Duodenal mucosa (tissue), 2 donors: ENCODE results near the gene SIL1.

Experiments used
- H3K27ac ChIP-seq: one replicate; pipeline ENCODE4 v1.7.0; 2013; ENCODE audit warnings: low read depth, low read length
- H3K27me3 ChIP-seq, 2 donors: one replicate each; pipeline ENCODE4 v1.7.0; 2013; ENCODE audit warnings: low read length in 2 of 2, control low read depth in 1 of 2; ENCODE audit not compliant: insufficient read depth in 2 of 2, control insufficient read depth in 1 of 2
- H3K36me3 ChIP-seq, 2 donors: one replicate each; pipeline ENCODE4 v1.7.0; 2013; ENCODE audit warnings: low read length in 2 of 2, control low read depth in 1 of 2; ENCODE audit not compliant: insufficient read depth in 2 of 2, control insufficient read depth in 1 of 2
- H3K4me1 ChIP-seq, 2 donors: one replicate each; pipeline ENCODE4 v1.7.0; 2013; ENCODE audit warnings: low read length in 2 of 2, control low read depth in 1 of 2; ENCODE audit not compliant: insufficient read depth in 2 of 2, control insufficient read depth in 1 of 2
- H3K4me3 ChIP-seq, 2 donors: one replicate each; pipeline ENCODE4 v1.7.0; 2013; ENCODE audit warnings: low read length in 2 of 2, low read depth in 1 of 2
- H3K9ac ChIP-seq, 2 donors: one replicate each; pipeline ENCODE4 v1.7.0; 2013; ENCODE audit warnings: low read length in 2 of 2, low read depth in 1 of 2
- H3K9me3 ChIP-seq, 2 donors: one replicate each; pipeline ENCODE4 v1.7.0; 2013; ENCODE audit warnings: low read length in 2 of 2, control low read depth in 1 of 2; ENCODE audit not compliant: control insufficient read depth in 1 of 2

SIL1 gene

DNA sequence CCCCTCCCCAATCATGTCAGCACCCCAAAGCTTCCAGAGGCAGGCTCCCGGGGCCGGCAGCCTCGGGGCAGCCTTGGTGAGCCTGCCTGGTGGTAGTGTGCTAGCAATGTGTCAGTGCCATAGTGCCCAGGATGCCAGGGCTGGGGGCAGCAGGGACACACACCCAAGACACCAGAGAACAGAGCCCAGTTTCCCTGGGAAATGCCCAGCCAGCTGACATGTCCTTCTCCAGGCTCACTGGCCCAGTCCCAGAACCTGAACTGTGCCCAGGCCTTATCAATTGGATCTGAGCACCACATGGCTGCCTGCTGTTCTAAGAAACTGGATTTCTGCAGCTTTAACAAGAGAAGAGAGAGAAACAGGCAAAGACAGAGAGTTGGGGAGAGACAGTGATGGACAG, 248.2 kb downstream of the SIL1 start:
- Histone ChIP-seq H3K27ac (no peak overlapping the region), H3K4me3 (no peak overlapping the region), H3K36me3 (peaks cover 16 to 36% of the 10 kb centered on the region in 2 donors), H3K27me3 (no peaks in the 10 kb centered on the region), H3K9ac (no peak overlapping the region), H3K4me1 (peaks cover 20 to 21% of the 10 kb centered on the region in 2 donors), H3K9me3 (no peaks in the 10 kb centered on the region)

DNA sequence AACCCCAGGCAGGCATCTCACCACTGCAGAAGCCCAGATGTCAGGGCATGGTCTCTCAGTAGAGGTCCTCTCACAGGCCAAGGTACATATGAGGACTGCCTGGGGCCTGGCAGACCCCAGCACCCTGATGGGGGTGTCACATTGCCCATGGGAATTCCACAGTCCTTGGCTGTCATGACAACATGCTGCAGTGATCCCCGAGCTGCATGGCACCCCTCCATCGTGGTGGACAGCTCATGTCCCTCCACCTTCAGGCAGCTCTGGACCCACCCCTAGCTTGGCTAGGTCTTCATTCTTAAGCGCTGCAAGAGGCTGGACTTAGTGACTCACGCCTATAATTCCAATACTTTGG, 249.0 kb downstream of the SIL1 start:
- Histone ChIP-seq H3K36me3 (peaks cover 16 to 36% of the 10 kb centered on the region in 2 donors), H3K9me3 (no peaks in the 10 kb centered on the region), H3K9ac (no peak overlapping the region), H3K27ac (no peak overlapping the region), H3K4me3 (no peak overlapping the region), H3K27me3 (no peaks in the 10 kb centered on the region), H3K4me1 (peaks cover 18 to 20% of the 10 kb centered on the region in 2 donors)

DNA sequence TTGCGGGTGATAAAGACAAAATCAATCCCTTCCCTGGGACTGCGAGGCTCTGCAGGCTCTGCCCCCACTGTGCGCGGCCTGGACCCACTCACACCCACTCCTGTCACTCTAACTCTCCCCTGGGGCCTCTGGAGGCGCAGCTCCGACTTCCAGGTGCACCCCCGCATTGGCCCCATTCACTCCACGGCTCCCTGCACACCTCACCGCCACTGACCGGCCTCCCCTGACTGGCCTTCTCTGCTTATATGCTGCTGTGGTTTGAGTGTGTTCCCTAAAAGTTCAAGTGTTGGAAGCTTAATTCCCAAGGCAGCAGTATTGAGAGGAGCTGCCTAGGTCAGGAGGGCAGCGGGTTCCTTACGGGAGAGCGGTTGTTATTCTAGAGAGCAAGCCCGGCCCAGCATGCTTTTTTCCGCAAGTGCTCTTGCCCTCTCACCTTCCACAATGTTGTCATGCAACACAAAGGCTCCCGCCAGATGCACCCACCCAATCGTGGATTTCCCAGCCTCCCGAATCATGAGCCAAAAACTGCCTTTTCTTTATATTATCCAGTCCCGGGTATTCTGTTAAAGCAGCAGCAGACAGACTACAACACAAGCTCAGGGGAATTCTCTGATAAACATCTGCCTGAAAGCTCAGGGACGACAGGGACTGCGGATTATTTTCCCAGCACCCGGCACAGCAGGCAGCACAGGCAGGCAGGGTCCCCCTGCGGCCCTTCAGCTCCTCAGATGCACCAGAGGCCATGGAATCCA, 249.5 kb downstream of the SIL1 start:
- H3K27ac ChIP-seq: no peak overlapping the region
- H3K9ac ChIP-seq: no peak overlapping the region
- peaks cover 13 to 18% of the 10 kb centered on the region in 2 donors for H3K4me1 ChIP-seq
- peaks cover 16 to 36% of the 10 kb centered on the region in 2 donors for H3K36me3 ChIP-seq
- no peaks in the 10 kb centered on the region for H3K27me3 ChIP-seq
- H3K4me3 ChIP-seq: no peak overlapping the region
- no peaks in the 10 kb centered on the region for H3K9me3 ChIP-seq

DNA sequence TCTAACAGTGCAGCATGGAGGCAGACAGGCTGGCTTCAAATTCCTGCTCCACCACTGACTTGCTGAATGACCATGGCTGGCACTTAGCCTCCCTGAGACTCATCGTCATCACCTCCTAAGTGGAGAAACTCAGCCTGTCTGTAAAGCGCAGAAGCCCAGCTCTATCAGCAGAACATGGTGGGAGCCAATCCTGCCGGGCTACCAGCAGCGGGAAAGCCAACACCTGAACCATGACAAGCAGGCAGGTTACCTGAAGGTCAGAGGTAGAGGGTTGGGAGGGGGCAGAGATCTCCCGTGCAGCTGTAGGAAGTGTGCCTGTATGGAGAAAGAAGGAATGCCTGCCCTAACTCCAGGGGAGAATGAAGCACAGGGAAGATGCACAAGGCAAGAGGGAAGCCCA, 250.4 kb downstream of the SIL1 start:
- no peak overlapping the region for H3K4me3 ChIP-seq
- H3K36me3 ChIP-seq: peaks cover 16 to 36% of the 10 kb centered on the region in 2 donors
- H3K9ac ChIP-seq: no peak overlapping the region
- H3K27ac ChIP-seq: no peak overlapping the region
- H3K4me1 ChIP-seq: peaks cover 4 to 9% of the 10 kb centered on the region in 2 donors
- no peaks in the 10 kb centered on the region for H3K9me3 ChIP-seq
- no peaks in the 10 kb centered on the region for H3K27me3 ChIP-seq

DNA sequence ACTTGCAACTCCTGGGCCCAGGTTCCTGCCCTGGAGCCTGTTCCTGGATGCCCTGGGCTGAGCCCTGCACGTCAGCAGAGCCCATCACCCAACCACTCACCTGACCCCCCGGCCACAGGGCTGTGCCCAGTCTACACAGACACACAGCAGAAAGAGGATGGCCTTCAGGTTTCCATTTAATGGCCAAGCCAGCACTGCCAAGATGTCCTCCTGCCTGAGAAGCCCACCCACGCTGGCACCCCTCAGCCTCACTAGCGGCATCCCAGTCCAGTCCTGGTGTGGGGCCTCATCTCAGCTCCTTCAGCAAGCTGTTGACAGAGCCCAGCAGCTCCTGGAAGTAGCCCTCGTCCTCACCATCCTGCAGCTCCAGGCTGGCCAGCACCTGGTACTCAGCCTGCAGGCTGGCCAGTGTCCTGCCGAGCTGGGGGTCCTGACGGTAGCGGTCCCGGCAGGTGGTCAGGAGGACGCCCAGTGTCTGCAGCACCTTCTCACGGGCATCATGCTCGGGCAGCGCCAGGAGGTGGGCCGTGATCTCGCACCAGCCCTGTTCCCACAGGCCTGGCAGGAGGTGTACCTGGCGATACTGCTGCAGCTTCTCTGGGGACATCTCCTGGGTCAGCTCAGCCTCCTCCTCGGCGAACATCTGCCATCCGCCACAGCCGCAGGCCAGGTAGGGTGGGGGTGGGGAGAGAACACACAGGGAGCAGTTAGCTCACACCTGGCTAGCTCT, 251.2 kb downstream of the SIL1 start:
- H3K9me3 ChIP-seq: no peaks in the 10 kb centered on the region
- H3K4me1 ChIP-seq: peaks cover 0 to 1% of the 10 kb centered on the region in 2 donors
- H3K4me3 ChIP-seq: no peak overlapping the region
- peaks cover 16 to 36% of the 10 kb centered on the region in 2 donors for H3K36me3 ChIP-seq
- no peaks in the 10 kb centered on the region for H3K27me3 ChIP-seq
- no peak overlapping the region for H3K27ac ChIP-seq
- no peak overlapping the region for H3K9ac ChIP-seq

DNA sequence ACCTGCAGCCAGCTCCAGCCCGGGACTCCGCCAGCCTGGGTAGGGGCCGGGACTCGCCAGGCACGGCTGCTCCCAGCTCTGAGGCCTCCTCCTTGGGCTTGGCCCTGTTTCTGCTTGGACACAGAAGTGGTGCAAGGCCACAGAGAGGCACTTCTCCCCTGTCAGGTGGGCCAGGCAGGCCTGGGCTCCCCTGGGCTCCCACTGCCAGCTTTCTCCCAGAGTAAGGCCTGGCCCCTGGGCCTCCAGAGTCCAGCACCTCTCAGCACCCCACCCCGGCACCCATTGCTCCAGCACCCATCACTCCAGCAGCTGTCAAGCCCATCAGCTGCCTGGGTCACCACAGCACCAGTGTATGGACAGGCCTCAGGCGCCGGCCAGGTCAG, 251.9 kb downstream of the SIL1 start:
- H3K27ac ChIP-seq: no peak overlapping the region
- H3K4me1 ChIP-seq: no peaks in the 10 kb centered on the region
- H3K36me3 ChIP-seq: peaks cover 16 to 36% of the 10 kb centered on the region in 2 donors
- no peaks in the 10 kb centered on the region for H3K27me3 ChIP-seq
- no peak overlapping the region for H3K9ac ChIP-seq
- H3K9me3 ChIP-seq: no peaks in the 10 kb centered on the region
- H3K4me3 ChIP-seq: no peak overlapping the region

DNA sequence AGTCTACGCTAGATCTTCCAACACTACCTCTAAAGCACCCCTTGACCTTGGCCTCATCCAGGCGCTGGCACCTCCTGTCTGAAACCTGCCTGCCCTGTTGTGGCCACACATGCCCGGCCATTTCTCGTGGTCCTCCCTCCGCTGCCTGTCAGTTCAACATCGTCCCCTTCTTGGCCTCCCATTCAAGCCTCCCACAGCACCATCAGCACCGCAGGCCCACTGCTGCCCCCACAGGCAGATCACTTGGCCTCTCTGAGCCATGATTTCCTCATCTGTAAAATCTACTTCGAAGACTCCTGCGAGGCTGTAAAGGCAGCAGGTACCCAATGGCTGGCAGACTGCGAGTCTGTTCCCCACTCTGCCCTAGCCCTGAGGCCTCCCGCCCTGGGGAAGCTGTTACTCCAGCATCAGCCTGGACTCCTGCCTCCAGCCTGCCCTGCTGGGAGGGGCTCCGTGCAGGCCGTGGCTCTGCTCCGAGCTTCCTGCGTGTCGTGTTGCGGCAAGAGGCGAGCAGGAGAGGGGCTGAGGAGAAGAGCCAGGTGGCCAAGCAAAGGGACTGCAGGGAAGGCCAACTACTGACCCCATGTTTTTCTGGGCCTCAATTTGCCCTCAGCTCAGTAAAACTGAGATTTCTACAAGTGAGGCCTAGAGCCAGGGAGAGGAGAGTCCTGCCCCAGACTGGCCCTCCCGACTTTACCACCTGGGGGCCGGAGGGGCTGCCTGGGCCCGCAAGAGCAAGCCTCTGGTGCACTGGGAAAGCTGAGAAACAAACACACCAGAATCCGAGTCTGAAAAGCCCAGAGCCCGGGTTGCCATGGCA, 252.5 kb downstream of the SIL1 start:
- Histone ChIP-seq H3K4me3 (no peak overlapping the region), H3K27ac (no peak overlapping the region), H3K9ac (no peak overlapping the region), H3K36me3 (peaks cover 16 to 32% of the 10 kb centered on the region in 2 donors), H3K27me3 (no peaks in the 10 kb centered on the region), H3K9me3 (no peaks in the 10 kb centered on the region), H3K4me1 (no peaks in the 10 kb centered on the region)

DNA sequence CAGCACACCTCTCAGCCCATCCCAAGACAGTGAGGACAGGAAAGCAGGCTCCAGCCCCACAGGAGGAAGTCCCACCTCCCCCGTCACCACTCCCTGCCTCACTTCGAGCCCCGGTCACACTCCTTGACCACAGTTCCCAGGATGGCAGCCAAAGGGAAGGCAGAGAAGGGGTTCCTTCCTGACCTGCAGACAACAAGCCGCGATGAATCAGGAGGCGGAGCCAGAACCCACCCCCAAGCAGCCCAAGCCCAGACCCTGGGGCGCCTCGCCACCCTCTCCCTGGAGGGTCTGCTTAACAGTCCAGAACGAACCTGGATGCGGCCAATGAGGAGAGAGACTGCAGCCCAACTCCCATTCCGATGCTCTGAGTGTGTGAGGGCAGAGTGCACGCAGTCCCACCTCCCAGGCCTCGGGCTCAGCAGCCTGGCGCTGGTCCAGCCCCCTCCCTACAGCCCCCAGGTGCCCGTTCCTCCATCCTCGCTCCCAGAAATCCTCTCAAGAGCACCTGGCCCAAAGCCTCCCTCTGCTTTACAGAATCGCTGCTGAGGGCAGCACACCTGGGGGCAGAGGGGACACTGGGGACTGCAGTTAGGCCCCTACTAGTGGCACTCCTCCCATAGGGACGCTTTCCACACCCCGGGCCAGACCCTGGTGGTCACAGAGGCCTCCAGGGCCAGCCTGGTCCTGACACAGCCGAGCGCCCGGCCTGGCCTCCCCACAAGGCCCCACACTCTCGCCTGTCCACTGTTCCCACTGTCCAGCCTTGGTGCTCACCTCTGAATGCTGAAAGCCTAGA, 253.4 kb downstream of the SIL1 start:
- Histone ChIP-seq H3K27ac (no peak overlapping the region), H3K4me1 (no peaks in the 10 kb centered on the region), H3K27me3 (no peaks in the 10 kb centered on the region), H3K36me3 (peaks cover 11 to 32% of the 10 kb centered on the region in 2 donors), H3K4me3 (no peak overlapping the region), H3K9me3 (no peaks in the 10 kb centered on the region), H3K9ac (no peak overlapping the region)

DNA sequence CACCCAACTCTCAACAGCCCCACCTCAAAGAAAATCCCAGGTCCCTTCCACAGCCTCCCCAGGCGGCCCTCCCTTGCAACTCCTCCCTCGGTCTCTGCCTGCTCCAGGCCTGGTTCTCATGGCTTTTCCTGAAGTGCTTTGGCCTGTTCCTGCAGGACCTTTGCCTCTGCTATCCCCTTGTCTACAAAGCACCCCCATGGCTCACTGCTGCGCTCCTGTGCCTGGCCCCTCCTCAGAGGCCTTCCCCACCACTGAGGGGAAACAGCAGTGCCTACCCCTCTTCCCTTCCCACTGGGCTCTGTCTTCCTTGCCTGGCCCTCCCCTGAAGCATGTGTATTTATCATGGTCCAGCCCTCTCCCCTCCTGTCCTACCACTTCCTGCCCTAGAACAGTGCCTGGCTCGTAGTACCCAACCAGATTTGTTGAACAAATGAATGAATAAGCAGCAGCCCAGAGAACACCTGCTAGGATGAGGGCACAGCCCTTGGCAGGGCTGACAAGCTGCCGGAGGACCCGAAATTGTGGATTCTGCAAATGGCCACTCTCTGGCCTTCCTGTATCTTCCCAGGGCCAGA, 254.5 kb downstream of the SIL1 start:
- no peak overlapping the region for H3K27ac ChIP-seq
- no peak overlapping the region for H3K4me3 ChIP-seq
- H3K9ac ChIP-seq: no peak overlapping the region
- H3K4me1 ChIP-seq: peaks cover 0 to 3% of the 10 kb centered on the region in 2 donors
- peaks cover 8 to 29% of the 10 kb centered on the region in 2 donors for H3K36me3 ChIP-seq
- no peaks in the 10 kb centered on the region for H3K27me3 ChIP-seq
- no peaks in the 10 kb centered on the region for H3K9me3 ChIP-seq
